22Rv1 (cell line): ENCODE data around the gene SLCO3A1.

Experiments used
- H3K27ac ChIP-seq: fragments of 450-650 bp; 2 replicates; pipeline ENCODE4 v1.5.1; 2017
- CTCF ChIP-seq: fragments of 450-650 bp; IDR thresholded peaks from 2 replicates; pipeline ENCODE4 v1.5.1; 2017; ENCODE audit warnings: mild to moderate bottlenecking
- ZFX ChIP-seq: fragments of 450-650 bp; IDR thresholded peaks from 2 replicates; pipeline ENCODE4 v1.6.1; 2017; ENCODE audit warnings: antibody characterized with exemption, borderline replicate concordance

Gene SLCO3A1

GRCh38 chr15:91894606-91895005 is 41.1 kb downstream of the SLCO3A1 start:
- TF ChIP-seq CTCF = no peak
- TF ChIP-seq ZFX = no peak
- H3K27ac ChIP-seq = no peak overlapping the region

- no peak overlapping the region for H3K27ac ChIP-seq
- no peak for TF ChIP-seq ZFX
- no peak for TF ChIP-seq CTCF
Measured at GRCh38 chr15:91895051-91895450, 41.5 kb downstream of the SLCO3A1 start.

GRCh38 chr15:91896341-91897055 is 43.0 kb downstream of the SLCO3A1 start:
- TF ChIP-seq CTCF (no peak), ZFX (no peak)
- no peak overlapping the region for H3K27ac ChIP-seq

- TF ChIP-seq ZFX = no peak
- no peak for TF ChIP-seq CTCF
- H3K27ac ChIP-seq = no peak overlapping the region
Measured at GRCh38 chr15:91897585-91898372, 44.3 kb downstream of the SLCO3A1 start.

GRCh38 chr15:91898843-91899242 is 45.3 kb downstream of the SLCO3A1 start:
- TF ChIP-seq CTCF = no peak
- no peak for TF ChIP-seq ZFX
- no peak overlapping the region for H3K27ac ChIP-seq

- no peak overlapping the region for H3K27ac ChIP-seq
- TF ChIP-seq ZFX (no peak), CTCF (no peak)
Measured at GRCh38 chr15:91904942-91905341, 51.4 kb downstream of the SLCO3A1 start.

- no peak overlapping the region for H3K27ac ChIP-seq
- TF ChIP-seq CTCF (no peak), ZFX (no peak)
Measured at GRCh38 chr15:91908391-91908790, 54.9 kb downstream of the SLCO3A1 start.
